SU-DHL-6 (cell line): ENCODE data around the gene TMEM242.

ENCODE experiments used
- H2AFZ ChIP-seq: fragments of 200-600 bp; sonication (generic); 2 replicates; pipeline ENCODE4 v1.6.1; 2014; ENCODE audit warnings: low read depth, mild to moderate bottlenecking, moderate library complexity, mixed read lengths, antibody characterized with exemption, low read length; ENCODE audit not compliant: severe bottlenecking
- H3F3A ChIP-seq: fragments of 200-600 bp; shearing (Covaris generic); 2 replicates; pipeline ENCODE4 v1.6.0; 2016; ENCODE audit warnings: antibody characterized with exemption, mild to moderate bottlenecking; ENCODE audit not compliant: insufficient read depth
- H3K27ac ChIP-seq: fragments of 200-600 bp; sonication (generic); 2 replicates; pipeline ENCODE4 v1.5.1; 2016; ENCODE audit warnings: low read depth, mild to moderate bottlenecking, low read length, moderate library complexity, mixed read lengths
- H3K27me3 ChIP-seq: fragments of 200-600 bp; sonication (generic), shearing (Covaris generic); 2 replicates; pipeline ENCODE4 v1.6.0; 2014; ENCODE audit warnings: mild to moderate bottlenecking, low read length
- H3K36me3 ChIP-seq: fragments of 200-600 bp; sonication (generic); 2 replicates; pipeline ENCODE4 v1.6.1; 2014; ENCODE audit warnings: mild to moderate bottlenecking, low read length, mixed read lengths
- H3K4me2 ChIP-seq: fragments of 300-600, 200-600 bp; shearing (Covaris generic), sonication (generic); 2 replicates; pipeline ENCODE4 v1.6.0; 2014; ENCODE audit warnings: low read length, low read depth, mild to moderate bottlenecking; ENCODE audit not compliant: poor library complexity, severe bottlenecking
- H3K4me3 ChIP-seq: fragments of 200-600 bp; sonication (generic); 2 replicates; pipeline ENCODE4 v1.5.1; 2014; ENCODE audit warnings: antibody characterized with exemption, low read length, mild to moderate bottlenecking, mixed read lengths; ENCODE audit not compliant: insufficient read depth, poor library complexity, severe bottlenecking
- H3K79me2 ChIP-seq: fragments of 200-600 bp; sonication (generic); 2 replicates; pipeline ENCODE4 v1.6.1; 2014; ENCODE audit warnings: mild to moderate bottlenecking, low read length, moderate library complexity; ENCODE audit not compliant: insufficient read depth
- H3K9ac ChIP-seq: fragments of 200-600 bp; sonication (generic); 2 replicates; pipeline ENCODE4 v1.7.0; 2014; ENCODE audit warnings: mild to moderate bottlenecking, low read length
- H3K9me2 ChIP-seq: fragments of 200-600 bp; sonication (generic); replicated peaks from 2 replicates; pipeline ENCODE4 v1.6.1; 2014; ENCODE audit warnings: low read length; ENCODE audit not compliant: insufficient read depth
- H3K9me3 ChIP-seq: fragments of 200-600 bp; sonication (generic); 2 replicates; pipeline ENCODE4 v1.6.1; 2014; ENCODE audit warnings: low read length, mixed read lengths; ENCODE audit not compliant: insufficient read depth
- H4K20me1 ChIP-seq: fragments of 200-600 bp; sonication (generic); 2 replicates; pipeline ENCODE4 v1.6.1; 2014; ENCODE audit warnings: low read depth, mild to moderate bottlenecking, antibody characterized with exemption, low read length, moderate library complexity, mixed read lengths
- CTCF ChIP-seq: fragments of 200-600 bp; sonication (generic); IDR thresholded peaks from one replicate; pipeline ENCODE4 v1.5.1; 2017; ENCODE audit warnings: antibody characterized with exemption, mild to moderate bottlenecking, low read length, moderate library complexity; ENCODE audit not compliant: insufficient read depth, poor library complexity, severe bottlenecking
- EZH2phosphoT487 ChIP-seq: fragments of 200-600 bp; sonication (generic), shearing (Covaris generic); conservative IDR thresholded peaks from 2 replicates; pipeline ENCODE4 v1.6.1; 2018; ENCODE audit warnings: mild to moderate bottlenecking, antibody characterized with exemption, low read length, moderate library complexity, mixed read lengths

The TMEM242 gene

DNA sequence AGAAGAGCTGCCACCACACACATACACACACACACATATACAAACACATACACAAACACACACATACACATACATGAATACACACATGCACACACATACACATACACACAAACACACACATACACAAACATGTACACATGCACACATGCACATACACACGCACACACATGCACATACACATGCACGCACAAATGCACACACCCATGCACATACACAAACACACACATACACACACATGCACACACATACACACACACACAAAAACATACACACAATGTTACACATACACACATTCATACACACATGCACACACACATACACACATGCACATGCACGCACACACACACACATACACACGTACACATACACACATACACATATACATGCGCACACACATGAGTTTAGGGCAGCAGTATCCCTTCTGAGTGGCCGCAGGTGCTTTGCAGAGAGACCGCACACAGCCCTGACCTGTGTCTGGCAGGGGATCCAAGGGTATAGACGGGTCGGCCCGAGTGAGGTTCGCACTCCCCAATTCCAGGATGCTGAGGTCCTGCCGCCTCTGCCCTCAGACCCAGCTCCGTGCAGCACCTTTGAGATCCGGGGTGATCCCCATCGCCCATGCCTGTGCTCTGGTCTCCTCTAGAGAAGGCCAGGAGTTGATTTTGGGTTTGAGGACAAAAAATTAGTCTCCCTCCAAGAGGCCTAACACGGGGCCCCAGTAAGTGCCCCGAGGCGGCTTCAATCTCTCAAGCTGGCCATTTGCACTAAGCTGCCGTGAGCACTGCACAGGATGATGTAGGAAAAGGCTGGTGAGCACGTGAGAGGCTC is 56.8 kb downstream of the TMEM242 start:
- Histone ChIP-seq H3K9ac (no peak overlapping the region), H3K9me3 (no peaks in the 10 kb centered on the region; the same call in 1 of the 2 replicates), H3K27ac (no peak overlapping the region), H3K27me3 (no peaks in the 10 kb centered on the region), H4K20me1 (no peaks in the 10 kb centered on the region), H3K4me3 (no peak overlapping the region), H3K36me3 (no peaks in the 10 kb centered on the region), H2AFZ (no peak overlapping the region), H3K4me2 (no peak overlapping the region), H3K79me2 (no peaks in the 10 kb centered on the region), H3K9me2 (no peaks in the 10 kb centered on the region), H3F3A (no peaks in the 10 kb centered on the region)
- TF ChIP-seq CTCF = no peak
- TF ChIP-seq EZH2phosphoT487 = no peak

DNA sequence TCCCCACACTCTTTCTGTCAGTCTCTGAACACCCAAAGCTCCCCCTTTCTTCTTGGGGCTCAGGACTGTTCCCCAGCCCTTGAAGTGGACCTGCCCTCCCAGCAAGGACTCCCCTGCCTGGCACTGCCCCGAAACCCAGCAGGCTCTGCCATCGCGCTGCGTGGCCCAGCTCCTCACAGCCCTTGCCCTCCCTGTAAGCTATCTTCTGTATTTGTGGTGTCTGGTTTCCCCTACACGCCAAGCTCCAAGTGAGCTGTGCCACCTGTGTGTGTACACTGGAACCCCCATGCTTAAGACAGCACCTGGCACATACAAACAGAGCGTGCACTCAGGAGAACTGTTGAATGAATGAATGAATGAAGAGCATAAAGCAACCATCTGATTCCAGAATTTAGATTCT is 57.7 kb downstream of the TMEM242 start:
- Histone ChIP-seq H3K36me3 (no peaks in the 10 kb centered on the region), H4K20me1 (no peaks in the 10 kb centered on the region), H3K27ac (no peak overlapping the region), H3K27me3 (no peaks in the 10 kb centered on the region), H2AFZ (no peak overlapping the region), H3K9me2 (no peaks in the 10 kb centered on the region), H3K4me2 (no peak overlapping the region), H3K4me3 (no peak overlapping the region), H3K9me3 (no peaks in the 10 kb centered on the region; the same call in 1 of the 2 replicates), H3K79me2 (no peaks in the 10 kb centered on the region), H3K9ac (no peak overlapping the region), H3F3A (no peaks in the 10 kb centered on the region)
- TF ChIP-seq CTCF (no peak), EZH2phosphoT487 (no peak)

GRCh38 chr6:157265186-157265585 is 58.1 kb downstream of the TMEM242 start:
- Histone ChIP-seq H3K36me3 (no peaks in the 10 kb centered on the region), H3K4me3 (no peak overlapping the region), H3K9ac (no peak overlapping the region), H3K27ac (no peak overlapping the region), H3F3A (no peaks in the 10 kb centered on the region), H4K20me1 (no peaks in the 10 kb centered on the region), H3K27me3 (no peaks in the 10 kb centered on the region), H3K4me2 (no peak overlapping the region), H3K79me2 (no peaks in the 10 kb centered on the region), H3K9me3 (no peaks in the 10 kb centered on the region; the same call in 1 of the 2 replicates), H2AFZ (no peak overlapping the region), H3K9me2 (no peaks in the 10 kb centered on the region)
- TF ChIP-seq EZH2phosphoT487 (no peak), CTCF (no peak)
